Stimulated activated CD8-positive, alpha-beta memory T cell treated with anti-CD3 and anti-CD28 coated beads, Interleukin-4, amount 100 ng/mL, for 48 hours (primary cell): Measurements from ENCODE around the gene OR1B1.
"Not testable (repeated sequence)": the region's sequence is repeated elsewhere in the genome, so short reads cannot be mapped to it uniquely, and the experiment has no call there.

Experiments
- DNase-seq: peaks from one replicate; pipeline ENCODE4 v3.0.0-alpha.2; 2020

The OR1B1 gene

DNA sequence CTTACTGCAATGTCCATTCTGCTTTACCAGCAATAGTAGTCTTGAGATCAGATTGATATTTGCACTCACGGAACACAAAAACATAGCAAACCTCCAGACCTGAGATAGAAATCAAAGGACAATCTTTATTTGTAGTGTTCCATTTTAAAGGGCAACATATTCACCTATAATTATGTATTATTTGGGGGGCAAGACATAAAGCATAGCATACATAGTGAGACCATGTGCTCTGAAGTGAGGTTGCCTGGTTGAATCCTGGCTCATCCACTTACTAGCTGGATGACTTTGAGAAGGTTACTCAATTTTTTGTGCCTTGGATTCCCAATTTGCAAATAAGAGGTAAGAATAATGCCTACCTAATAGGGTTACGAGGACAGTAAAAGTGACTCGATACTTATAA is at the start of gene OR1B1:
Gene OR1B1 (minus strand): TSS at position 101 of the 400 bp plus-strand sequence.
- no peak for DNase-seq

DNA sequence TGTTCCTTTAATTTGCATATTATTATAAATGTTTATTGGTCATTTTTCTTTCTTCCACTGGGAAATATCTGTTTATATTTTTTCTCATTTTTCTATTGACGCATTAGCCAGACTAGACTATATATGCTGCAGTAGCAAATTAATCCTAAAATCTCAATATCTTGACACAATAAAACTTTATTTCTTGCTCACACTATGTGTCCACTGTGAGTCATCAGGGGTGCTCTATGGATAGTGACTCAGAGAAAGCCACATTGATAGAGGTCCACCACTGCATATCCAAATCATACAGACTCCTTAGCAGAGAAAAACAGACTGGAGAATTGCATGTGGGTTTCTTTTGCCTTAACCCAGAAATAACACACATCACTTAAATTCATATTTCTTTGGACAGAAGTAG is 38.3 kb upstream of the OR1B1 start:
- no peak for DNase-seq

DNA sequence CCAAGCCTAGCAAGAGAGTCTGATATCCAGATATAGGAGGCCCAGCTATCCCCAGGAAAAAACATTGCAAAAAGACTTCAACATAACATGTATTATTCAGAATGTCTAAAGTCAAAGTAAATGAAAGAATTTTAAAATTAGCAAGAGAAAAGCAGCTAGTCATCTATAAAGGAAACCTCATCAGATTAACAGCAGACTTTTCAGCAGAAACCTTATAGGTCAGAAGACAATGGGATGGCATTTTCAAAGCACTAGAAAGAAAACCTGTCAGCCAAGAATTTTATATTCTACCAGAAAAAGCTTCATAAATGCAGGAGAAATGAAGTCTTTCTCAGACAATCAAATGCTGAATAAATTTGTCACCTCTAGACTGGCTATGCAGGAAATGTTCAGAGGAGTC is 27.4 kb upstream of the OR1B1 start:
- DNase-seq, result no peak

DNA sequence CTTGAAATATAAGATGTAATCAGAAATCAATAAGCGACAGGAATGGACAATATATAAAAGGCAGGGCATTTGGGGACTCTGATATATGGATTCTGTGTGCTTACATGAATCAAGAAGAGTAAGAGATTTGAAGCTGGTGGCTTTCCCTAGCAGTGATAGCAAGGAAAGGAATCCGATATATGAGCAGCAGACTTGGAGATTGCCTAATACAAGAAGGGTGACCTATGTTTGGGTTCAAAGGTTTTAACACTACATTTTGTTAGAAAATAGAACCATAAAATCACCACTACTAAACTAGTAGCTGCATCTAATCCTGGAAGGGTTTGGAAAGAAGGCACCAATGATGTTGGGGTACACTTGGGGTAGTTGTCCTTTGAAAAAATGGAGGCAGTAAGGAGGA is 15.1 kb upstream of the OR1B1 start:
- DNase-seq, result no peak

DNA sequence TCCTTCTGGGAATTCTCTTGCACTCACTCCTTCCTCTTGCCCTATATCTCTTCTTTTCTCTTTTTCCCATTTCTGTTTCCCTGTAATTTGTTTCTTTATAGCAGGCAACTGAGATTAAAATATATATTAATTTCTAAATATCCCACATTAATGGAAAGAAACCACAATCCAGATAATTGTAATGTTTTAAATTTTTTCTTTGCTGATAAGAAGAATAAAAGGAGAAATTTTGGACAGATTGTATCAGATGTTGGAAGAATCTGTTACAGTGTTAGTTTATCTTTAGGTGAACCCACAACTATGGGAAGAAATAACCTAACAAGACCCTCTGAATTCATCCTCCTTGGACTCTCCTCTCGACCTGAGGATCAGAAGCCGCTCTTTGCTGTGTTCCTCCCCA is 4.0 kb upstream of the OR1B1 start, which contains the start of gene OR1L1:
Gene OR1L1 (plus strand): TSS at position 301 of the 400 bp plus-strand sequence. CDS start 0 bp downstream, at position 301.
- DNase-seq, result no peak

DNA sequence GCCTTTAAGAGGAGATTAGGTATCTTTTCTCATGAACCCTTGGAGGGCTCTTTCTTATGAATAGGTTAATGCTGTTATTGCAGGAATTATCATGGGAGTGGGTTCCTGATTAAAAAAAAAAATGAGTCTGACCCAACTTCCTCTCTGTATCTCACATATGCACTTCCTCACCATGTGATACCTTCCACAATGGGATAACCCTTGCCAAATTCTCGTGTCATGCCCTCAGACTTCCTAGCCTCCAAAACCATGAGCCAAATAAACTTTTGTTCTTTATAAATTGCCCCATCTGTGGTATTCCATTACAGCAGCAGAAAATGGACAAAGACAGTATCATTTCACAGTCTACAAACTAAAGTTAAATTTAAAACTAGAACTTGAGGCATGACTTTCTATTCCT is 1.0 kb downstream of the OR1B1 start:
- DNase-seq, result no peak

DNA sequence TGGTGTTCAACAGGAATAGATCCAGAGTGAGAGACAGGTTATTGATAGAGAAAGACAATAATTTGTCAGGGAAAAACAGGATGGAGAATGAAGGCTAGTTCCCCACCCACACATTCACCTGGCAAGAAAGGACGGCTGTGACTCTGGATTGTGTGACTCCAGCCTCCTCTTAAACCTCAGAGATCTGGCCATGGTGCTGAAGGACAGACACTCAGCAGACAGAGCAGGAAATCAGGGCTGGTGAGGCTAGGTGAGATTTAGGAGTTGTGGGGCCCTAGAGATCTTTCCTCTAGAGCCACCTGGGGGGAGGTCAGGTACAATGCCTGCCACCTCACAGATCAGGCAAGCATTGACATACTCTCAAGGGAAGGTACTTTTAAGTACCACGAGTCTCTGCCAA is 15.2 kb downstream of the OR1B1 start:
- no peak for DNase-seq

DNA sequence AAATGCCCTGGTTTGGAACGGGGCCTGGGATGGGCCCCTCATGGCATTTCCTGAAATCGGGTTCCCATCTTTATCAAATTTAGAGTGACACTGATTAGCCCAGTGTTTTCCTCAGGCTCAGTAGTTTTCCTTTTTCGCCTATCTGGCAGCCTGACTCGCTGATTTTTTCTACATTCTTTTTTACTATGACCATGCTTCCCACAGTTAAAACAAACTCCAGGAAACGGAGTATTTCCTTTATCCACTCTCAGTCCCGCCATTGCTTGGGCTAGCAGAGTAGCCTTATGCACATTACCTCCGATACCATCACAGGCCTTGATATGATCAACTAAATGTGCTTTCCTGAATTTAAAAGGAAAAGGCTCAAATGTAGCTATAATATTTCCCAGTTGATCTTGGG is 37.4 kb downstream of the OR1B1 start:
- DNase-seq, result no peak

DNA sequence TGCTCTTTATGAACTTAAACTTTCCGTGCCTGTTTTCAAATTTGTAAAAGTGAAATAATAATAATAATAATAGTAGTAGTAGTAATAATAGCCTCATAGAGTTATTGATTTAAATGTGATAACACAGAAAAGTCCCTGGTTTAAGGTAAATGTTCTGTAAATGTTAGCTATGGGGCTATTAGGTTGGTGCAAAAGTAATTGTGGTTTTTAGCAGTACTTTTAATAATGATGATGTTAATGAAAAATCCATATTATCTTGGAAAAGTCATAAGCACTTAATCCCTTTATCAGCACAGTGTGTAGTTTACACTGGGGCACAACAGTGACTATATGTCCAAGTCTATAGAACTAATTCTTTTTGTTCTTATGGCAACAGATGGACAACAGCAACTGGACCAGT is 43.1 kb downstream of the OR1B1 start, which contains the start of gene OR1Q1:
Gene OR1Q1 (plus strand): TSS at position 377 of the 400 bp plus-strand sequence. CDS start 0 bp downstream, at position 377.
- DNase-seq, result no peak

DNA sequence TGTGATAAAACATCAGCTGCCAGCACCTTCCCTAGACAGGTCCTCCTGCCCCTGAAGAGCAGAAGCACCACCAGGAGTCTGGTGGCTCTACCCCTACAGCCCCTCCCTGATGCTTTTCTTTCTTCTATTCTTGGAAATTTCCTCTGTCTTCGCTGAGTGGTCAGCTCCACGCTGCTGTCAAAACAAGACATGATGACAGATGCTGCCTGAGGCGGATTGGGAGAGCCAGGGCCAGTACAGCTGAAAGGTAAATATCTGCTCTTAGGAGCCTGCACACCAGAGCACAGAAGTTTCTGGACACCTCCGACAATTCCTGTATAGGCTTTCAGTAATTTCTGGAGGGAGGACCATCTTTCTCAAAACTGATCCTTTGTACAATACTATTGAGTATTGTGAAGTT is 47.6 kb downstream of the OR1B1 start:
- no peak for DNase-seq

DNA sequence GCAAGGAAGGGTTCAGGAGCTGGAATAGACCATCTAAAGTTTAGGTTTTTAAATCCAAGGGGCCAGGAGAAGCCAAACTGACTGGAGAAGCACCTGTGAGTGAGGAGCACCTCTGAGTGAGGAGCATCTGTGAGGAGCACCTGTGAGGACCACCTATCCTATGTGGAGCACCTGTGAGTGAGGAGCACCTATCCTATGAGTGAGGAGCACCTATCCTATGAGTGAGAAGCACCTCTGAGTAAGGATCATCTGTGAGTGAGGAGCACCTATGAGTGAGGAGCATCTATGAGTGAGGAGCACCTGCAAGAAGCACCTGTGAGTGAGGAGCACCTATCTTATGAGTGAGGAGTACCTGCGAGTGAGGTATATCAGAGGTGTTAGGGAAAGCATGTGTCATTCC is 50.8 kb downstream of the OR1B1 start:
- no peak for DNase-seq

DNA sequence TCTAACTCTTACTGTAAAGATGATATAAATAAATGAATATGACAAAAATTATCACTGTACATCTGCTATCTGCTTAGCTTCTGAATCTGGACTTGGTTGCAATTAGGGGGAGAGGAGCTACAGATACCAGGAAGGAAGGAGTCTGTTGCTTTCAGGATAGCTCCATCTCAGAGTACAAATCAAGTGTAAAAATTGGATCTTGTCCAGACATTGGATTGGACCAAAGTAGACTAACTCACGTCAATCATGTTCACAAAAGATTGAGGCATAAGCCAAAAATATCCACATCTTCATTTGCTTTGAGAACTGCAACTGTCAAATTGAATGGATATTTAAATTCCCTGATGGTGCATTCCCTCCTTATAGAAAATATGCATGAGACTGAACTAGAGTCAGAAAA is 51.7 kb downstream of the OR1B1 start:
- no peak for DNase-seq

DNA sequence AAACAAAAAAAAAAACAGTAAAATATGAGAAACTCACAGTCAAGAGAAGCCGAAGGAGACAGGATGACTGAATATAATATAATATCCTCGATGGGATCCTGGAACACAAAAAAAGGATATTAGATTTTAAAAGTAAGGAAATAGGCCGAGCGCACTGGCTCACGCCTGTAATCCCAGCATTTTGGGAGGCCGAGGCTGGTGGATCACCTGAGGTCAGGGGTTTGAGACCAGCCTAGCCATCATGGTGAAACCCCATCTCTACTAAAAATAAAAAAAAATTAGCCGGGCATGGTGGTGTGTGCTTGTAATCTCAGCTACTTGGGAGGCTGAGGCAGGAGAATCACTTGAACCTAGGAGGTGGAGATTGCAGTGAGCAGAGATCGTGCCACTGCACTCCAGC is 74.1 kb downstream of the OR1B1 start, which contains the start of gene OR1L8:
Gene OR1L8 (minus strand): TSS at position 101 of the 400 bp plus-strand sequence. CDS start 14,907 bp downstream, outside the sequence.
- DNase-seq, result not testable (repeated sequence)

DNA sequence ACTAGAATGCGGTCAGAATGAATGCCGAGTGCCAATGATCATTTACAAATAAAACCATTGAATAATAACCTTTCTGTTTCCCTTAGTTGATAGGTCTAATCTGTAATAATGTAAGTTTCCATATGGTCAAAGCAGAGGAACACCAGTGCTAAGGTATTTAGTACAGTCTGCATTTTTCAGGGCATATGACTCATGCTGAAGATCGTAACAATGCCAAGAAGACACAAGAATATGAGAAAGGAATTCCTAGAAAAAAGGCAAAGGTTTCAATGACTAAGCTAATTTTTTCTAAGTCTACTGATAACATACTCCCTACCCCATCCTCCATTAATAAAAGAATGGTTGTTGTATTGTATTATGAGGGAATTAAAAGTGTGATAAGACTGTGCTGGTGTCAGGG is 77.1 kb downstream of the OR1B1 start:
- DNase-seq, result no peak

DNA sequence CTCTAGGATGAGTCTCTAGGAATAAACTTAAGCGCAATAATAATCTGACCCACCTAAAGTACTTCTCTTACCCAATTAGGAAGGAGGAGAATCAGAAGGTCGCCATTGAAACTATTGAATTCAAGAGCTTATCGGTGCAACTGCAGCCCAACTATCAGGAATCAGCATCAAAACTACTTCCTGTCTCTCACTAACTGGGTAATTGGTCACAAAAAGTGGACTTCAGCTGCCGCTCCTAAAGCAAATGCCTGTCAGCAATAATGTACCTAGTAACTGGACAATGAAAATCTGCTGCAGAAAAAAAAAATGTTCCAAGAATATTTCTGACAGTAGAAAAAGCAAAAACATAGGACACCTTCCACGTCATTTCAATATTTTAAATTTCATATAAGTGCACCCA is 77.6 kb downstream of the OR1B1 start:
- DNase-seq, result no peak
